ENCODE data around the gene SLC47A2. TPM values are rescaled to one million over a fixed set of nuclear protein-coding genes. Genes with fewer than 3 reads are reported as not detected.

SLC47A2 gene
- total and polyA plus RNA-seq, 4 donors, result 0.02 to 0.18 (median 0.06) TPM; not detected in 1

DNA sequence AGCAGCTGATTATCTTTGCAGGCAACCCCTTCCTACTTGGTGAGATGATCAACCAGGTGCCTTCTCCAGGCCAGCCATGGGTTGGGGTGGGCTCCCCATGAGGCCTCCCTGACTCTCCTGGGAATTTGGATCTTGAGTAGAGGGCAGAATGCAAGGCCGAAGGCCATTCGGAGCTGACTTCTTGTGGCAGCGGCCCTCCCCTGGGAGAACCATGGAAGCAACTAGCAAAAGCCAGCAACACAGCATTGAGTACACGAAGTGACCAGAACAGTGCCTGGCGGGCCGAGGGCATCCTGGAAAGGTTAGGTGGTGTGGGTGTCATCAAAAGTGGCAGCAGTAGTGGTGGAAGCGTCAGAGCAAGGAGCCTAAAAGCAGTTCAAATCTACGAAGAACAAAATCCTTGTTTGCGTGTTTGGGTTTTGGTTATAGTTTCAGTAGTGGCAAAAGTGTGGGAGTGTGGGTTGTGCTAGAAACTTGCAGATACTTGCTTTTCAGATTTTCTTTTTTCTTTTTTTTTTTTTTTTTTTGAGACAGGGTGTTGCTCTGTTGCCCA is 33.7 kb upstream of the SLC47A2 start:
- no peaks in the 10 kb centered on the region for H3K36me3 ChIP-seq (ENCODE audit: control insufficient read depth in 4 of 4, insufficient read depth in 4 of 4, low read length in 4 of 4)
- H3K9ac ChIP-seq (ENCODE audit: insufficient read depth in 1 of 2, low read length in 2 of 2), result no peak overlapping the region
- H3K9me3 ChIP-seq (ENCODE audit: control insufficient read depth in 4 of 4, insufficient read depth in 3 of 4, low read length in 3 of 4), result no peaks in the 10 kb centered on the region
- ATAC-seq (ENCODE audit: insufficient read depth, low FRiP score), result no peak
- 94 to 95% methylated on average over 9 of the region's 9 CpGs for WGBS, 2 donors
- H3K4me3 ChIP-seq, result no peak overlapping the region
- peaks cover 0 to 9% (median 0%) of the 10 kb centered on the region in 5 donors for H3K4me1 ChIP-seq (ENCODE audit: control insufficient read depth in 5 of 5, insufficient read depth in 5 of 5, low read length in 5 of 5)
- no peak overlapping the region for H3K27ac ChIP-seq (ENCODE audit: low read depth in 1 of 2, low read length in 1 of 2)
- no peaks in the 10 kb centered on the region for H3K27me3 ChIP-seq (ENCODE audit: control insufficient read depth in 3 of 3, insufficient read depth in 3 of 3, low read length in 2 of 3)
- no peak for DNase-seq
- TF ChIP-seq, protein P1, sequence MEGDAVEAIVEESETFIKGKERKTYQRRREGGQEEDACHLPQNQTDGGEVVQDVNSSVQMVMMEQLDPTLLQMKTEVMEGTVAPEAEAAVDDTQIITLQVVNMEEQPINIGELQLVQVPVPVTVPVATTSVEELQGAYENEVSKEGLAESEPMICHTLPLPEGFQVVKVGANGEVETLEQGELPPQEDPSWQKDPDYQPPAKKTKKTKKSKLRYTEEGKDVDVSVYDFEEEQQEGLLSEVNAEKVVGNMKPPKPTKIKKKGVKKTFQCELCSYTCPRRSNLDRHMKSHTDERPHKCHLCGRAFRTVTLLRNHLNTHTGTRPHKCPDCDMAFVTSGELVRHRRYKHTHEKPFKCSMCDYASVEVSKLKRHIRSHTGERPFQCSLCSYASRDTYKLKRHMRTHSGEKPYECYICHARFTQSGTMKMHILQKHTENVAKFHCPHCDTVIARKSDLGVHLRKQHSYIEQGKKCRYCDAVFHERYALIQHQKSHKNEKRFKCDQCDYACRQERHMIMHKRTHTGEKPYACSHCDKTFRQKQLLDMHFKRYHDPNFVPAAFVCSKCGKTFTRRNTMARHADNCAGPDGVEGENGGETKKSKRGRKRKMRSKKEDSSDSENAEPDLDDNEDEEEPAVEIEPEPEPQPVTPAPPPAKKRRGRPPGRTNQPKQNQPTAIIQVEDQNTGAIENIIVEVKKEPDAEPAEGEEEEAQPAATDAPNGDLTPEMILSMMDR (IDR thresholded peaks at IDR 0.05; ENCODE audit: control extremely low read depth, extremely low read depth), result no peak

DNA sequence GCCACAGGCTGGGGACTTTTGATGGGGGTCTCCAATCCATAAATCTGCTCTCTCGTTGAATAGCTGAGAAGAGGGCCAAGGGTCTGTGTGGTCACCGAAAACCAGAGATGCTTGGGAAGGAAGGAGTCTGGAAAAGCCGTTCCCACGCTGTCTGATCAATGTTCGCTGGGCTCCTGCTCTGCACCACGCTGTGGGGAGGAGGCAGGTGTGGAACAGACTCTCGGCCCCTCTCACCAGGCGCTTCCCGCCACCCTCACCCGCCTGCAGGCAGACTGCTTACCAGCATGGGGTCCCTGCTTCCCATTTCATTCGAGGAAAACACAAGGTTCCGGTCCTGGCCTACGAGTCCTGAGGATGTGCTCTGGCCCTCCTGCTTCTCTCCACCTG is 32.4 kb upstream of the SLC47A2 start:
- ATAC-seq (ENCODE audit: insufficient read depth, low FRiP score) (no peak), DNase-seq (no peak)
- Histone ChIP-seq H3K36me3 (ENCODE audit: control insufficient read depth in 4 of 4, insufficient read depth in 4 of 4, low read length in 4 of 4) (no peaks in the 10 kb centered on the region), H3K4me1 (ENCODE audit: control insufficient read depth in 5 of 5, insufficient read depth in 5 of 5, low read length in 5 of 5) (peaks cover 0 to 11% (median 0%) of the 10 kb centered on the region in 5 donors), H3K27me3 (ENCODE audit: control insufficient read depth in 3 of 3, insufficient read depth in 3 of 3, low read length in 2 of 3) (no peaks in the 10 kb centered on the region), H3K9me3 (ENCODE audit: control insufficient read depth in 4 of 4, insufficient read depth in 3 of 4, low read length in 3 of 4) (no peaks in the 10 kb centered on the region), H3K27ac (ENCODE audit: low read depth in 1 of 2, low read length in 1 of 2) (peak overlapping the region in 1 of 2 donors; percentile 7), H3K4me3 (no peak overlapping the region), H3K9ac (ENCODE audit: insufficient read depth in 1 of 2, low read length in 2 of 2) (no peak overlapping the region)
- TF ChIP-seq, protein P1 (IDR thresholded peaks at IDR 0.05; ENCODE audit: control extremely low read depth, extremely low read depth), result no peak
- WGBS, 2 donors, result 81 to 91% methylated on average over 13 of the region's 13 CpGs

DNA sequence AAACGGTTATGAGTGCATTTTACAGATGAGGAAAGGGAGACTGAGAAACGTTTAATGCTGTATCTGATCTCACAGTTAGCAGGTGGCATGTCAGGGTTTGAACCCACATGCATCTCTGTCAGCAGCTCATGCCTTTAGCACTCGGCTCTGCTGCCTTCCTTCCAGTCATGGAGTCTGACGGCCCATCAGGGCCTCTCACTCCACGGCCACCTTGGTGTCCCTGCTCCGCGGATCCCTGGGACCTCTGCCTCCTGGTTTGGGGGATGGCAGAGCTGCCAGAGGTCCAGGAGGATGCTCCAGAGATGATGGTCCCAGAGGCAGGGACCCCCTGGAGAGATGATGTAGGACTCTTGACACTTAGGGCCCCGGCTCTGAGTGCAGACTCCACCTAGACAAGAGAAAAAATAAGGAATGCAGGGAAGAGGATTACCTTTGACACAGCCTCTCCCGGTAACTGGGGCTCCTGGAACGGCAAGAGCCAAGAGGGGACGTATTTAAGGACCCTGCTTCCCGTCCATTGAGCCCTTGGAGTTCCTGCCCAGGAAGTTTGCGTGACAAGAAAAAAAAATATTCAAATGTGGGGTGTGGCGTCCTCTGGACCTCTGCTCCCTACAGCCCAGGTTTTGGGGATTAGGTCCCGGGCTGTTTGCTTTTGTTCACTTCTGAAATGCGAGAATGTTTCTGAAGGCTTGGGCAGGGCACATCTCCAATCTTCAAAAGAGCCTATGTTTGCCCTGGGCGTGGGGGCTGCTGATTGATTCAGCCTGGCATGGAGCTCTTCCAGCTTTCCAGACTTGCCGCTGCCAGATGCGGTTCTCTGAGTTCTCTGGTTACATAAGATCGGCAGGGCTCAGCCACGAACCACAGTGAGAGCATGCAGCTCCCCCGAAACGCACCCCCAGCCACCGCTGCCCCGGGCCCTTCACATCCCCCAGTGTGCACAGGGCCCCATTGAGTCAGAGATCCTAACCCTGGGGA is 31.7 kb upstream of the SLC47A2 start, which contains the start of gene ALDH3A1:
ALDH3A1 (minus strand) TSS at position 470 of the 978 bp plus-strand sequence. CDS start 3,169 bp downstream, outside the sequence.
- ATAC-seq (ENCODE audit: insufficient read depth, low FRiP score) (no peak), DNase-seq (peak in 1 of 3 donors; percentile 29)
- peaks cover 0 to 11% (median 0%) of the 10 kb centered on the region in 5 donors for H3K4me1 ChIP-seq (ENCODE audit: control insufficient read depth in 5 of 5, insufficient read depth in 5 of 5, low read length in 5 of 5)

More for the DNA sequence above, 31.7 kb upstream of the SLC47A2 start, which contains the start of gene ALDH3A1:
- Histone ChIP-seq H3K9ac (ENCODE audit: insufficient read depth in 1 of 2, low read length in 2 of 2) (no peak within 1 kb of the TSS), H3K9me3 (ENCODE audit: control insufficient read depth in 4 of 4, insufficient read depth in 3 of 4, low read length in 3 of 4) (no peaks in the 10 kb centered on the region), H3K27ac (ENCODE audit: low read depth in 1 of 2, low read length in 1 of 2) (peak within 1 kb of the TSS in 1 of 2 donors; percentile 29), H3K4me3 (no peak within 1 kb of the TSS), H3K27me3 (ENCODE audit: control insufficient read depth in 3 of 3, insufficient read depth in 3 of 3, low read length in 2 of 3) (no peaks in the 10 kb centered on the region), H3K36me3 (ENCODE audit: control insufficient read depth in 4 of 4, insufficient read depth in 4 of 4, low read length in 4 of 4) (no peaks in the 10 kb centered on the region)
- TF ChIP-seq, protein P1 (IDR thresholded peaks at IDR 0.05; ENCODE audit: control extremely low read depth, extremely low read depth), result no peak
- 57 to 68% methylated on average over 25 of the region's 25 CpGs for WGBS, 2 donors
